ENCODE data around the gene METTL1.
"Not testable (repeated sequence)": the region's sequence is repeated elsewhere in the genome, so short reads cannot be mapped to it uniquely, and the experiment has no call there.

The METTL1 gene

GRCh38 chr12:57721846-57722608 is 49.9 kb downstream of the METTL1 start:
- not testable (repeated sequence) for DNase-seq

DNA sequence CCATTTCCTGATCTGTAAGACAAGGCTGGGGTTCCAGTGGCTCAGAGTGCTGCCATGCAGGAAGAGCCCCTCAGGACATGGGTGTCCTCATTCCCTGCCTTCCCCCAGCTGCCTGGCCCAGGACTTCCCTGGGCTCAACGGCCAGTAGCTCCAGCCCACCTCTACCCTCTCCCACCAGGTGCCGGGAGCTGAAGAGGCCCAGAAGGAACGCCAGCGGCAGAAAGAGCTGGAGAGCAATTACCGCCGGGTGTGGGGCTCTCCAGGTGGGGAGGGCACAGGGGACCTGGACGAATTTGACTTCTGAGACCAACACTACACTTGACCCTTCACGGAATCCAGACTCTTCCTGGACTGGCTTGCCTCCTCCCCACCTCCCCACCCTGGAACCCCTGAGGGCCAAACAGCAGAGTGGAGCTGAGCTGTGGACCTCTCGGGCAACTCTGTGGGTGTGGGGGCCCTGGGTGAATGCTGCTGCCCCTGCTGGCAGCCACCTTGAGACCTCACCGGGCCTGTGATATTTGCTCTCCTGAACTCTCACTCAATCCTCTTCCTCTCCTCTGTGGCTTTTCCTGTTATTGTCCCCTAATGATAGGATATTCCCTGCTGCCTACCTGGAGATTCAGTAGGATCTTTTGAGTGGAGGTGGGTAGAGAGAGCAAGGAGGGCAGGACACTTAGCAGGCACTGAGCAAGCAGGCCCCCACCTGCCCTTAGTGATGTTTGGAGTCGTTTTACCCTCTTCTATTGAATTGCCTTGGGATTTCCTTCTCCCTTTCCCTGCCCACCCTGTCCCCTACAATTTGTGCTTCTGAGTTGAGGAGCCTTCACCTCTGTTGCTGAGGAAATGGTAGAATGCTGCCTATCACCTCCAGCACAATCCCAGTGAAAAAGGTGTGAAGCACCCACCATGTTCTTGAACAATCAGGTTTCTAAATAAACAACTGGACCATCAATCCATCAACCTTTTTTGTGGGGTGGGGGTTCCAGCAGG is 51.0 kb downstream of the METTL1 start:
- no peak for DNase-seq

DNA sequence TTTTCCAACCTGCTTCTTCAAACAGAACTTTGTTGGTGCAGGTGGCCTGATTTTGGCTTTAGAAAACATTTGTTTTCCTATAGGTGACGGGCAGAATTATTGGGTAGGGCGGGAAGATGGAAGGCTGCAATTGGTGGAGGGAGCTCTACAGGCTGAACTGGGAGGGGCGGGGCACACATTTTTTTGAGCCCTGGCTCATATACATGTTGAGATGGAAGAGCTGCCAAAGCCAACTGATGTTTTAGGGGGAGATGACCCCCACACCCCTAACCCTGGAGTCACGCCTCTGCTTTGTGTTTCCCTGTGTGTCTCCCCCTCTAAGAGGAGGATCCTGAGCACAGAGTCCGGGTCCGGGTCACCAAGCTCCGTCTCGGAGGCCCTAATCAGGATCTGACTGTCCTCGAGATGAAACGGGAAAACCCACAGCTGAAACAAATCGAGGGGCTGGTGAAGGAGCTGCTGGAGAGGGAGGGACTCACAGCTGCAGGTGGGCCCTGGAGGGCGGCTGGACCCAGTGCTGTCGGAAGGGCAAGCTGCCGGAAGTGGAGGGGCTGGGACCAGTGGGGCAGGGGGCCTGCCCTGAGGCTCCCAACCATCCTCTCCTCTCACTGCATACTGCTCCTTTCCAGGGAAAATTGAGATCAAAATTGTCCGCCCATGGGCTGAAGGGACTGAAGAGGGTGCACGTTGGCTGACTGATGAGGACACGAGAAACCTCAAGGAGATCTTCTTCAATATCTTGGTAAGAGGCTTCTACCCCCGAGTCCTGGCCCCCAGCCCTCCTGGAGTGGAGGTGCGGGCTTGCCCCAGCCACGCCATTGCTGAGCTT is 51.9 kb downstream of the METTL1 start:
- no peak for DNase-seq

- DNase-seq: no peak
These were observed 53.0 kb downstream of the METTL1 start for GRCh38 chr12:57718641-57719528.
